Spleen (tissue), 11 donors: ENCODE measurements around the gene ELOB. TPM values are rescaled to one million over a fixed set of nuclear protein-coding genes. Genes with fewer than 3 reads are reported as not detected.
A peak's percentile ranks its signal among the peaks of the same experiment; 100 is the strongest.

Experiments
- DNase-seq: peaks from one replicate; pipeline ENCODE4 v3.0.0-alpha.2; 2020
- H3K27ac ChIP-seq, 8 donors: fragments of 200-600 bp; sonication (generic) in 7 of 8; 1 replicate in 4 of 8; 2 replicates in 4 of 8; pipeline versions ENCODE4 v1.5.0 to v1.8.0; 2016 to 2021; ENCODE audit warnings: inconsistent platforms in 4 of 8, mild to moderate bottlenecking in 4 of 8, moderate library complexity in 1 of 8
- H3K27me3 ChIP-seq, 7 donors: fragments of 200-600 bp; sonication (generic) in 6 of 7; replicated peaks in 1 of 7; 1 replicate in 4 of 7; 2 replicates in 3 of 7; pipeline versions ENCODE4 v1.5.0 to v1.8.0; 2016 to 2021; ENCODE audit warnings: inconsistent platforms in 3 of 7, mild to moderate bottlenecking in 1 of 7
- H3K36me3 ChIP-seq, 6 donors: fragments of 200-600 bp; sonication (generic) in 5 of 6; 1 replicate in 4 of 6; 2 replicates in 2 of 6; pipeline versions ENCODE4 v1.5.0 to v1.8.0; 2016 to 2021; ENCODE audit warnings: inconsistent platforms in 2 of 6
- H3K4me1 ChIP-seq, 6 donors: fragments of 200-600 bp; sonication (generic) in 5 of 6; 1 replicate in 3 of 6; 2 replicates in 3 of 6; pipeline versions ENCODE4 v1.5.0 to v1.8.0; 2016 to 2021; ENCODE audit warnings: inconsistent platforms in 3 of 6
- H3K4me3 ChIP-seq, 8 donors: fragments of 200-600 bp; sonication (generic) in 7 of 8; 1 replicate in 4 of 8; 2 replicates in 4 of 8; pipeline versions ENCODE4 v1.5.0 to v1.8.0; 2016 to 2021; ENCODE audit warnings: inconsistent platforms in 4 of 8, mild to moderate bottlenecking in 4 of 8, moderate library complexity in 2 of 8
- H3K9me3 ChIP-seq, 8 donors: fragments of 200-600 bp; sonication (generic) in 7 of 8; 1 replicate in 4 of 8; 2 replicates in 4 of 8; pipeline versions ENCODE4 v1.5.0 to v1.8.0; 2016 to 2021; ENCODE audit warnings: inconsistent platforms in 4 of 8
- POLR2A ChIP-seq, 3 donors: fragments of 450-650 bp; IDR thresholded peaks; one replicate each; pipeline ENCODE4 v1.5.1; 2017; ENCODE audit warnings: antibody characterized with exemption in 3 of 3, mild to moderate bottlenecking in 1 of 3
- POLR2AphosphoS5 ChIP-seq, 3 donors: sonication (generic); formaldehyde crosslinking; IDR thresholded peaks; one replicate each; pipeline ENCODE4 v1.5.1; 2017; ENCODE audit warnings: antibody characterized with exemption in 3 of 3
- WGBS, 5 donors: extraction: QIAGEN DNeasy Blood & Tissue Kit in 3 of 5; methylation state at CpG; one replicate each; pipeline versions ENCODE4 v1.1.5 to v1.1.7; 2013 to 2018; 5-methylcytosine and 5-hydroxymethylcytosine counted together
- intact Hi-C: fragments of 100-400 bp; cut with DNase I; formaldehyde crosslinking; loops from one replicate; pipeline ENCODE4 v1.15.0; 2023; ENCODE audit warnings: low total_unique reads
- polyA plus RNA-seq, 3 donors: library from polyadenylated mRNA; stranded (reverse); fragments of 200-250 nt; gene quantifications; one replicate each; pipeline ENCODE4 v1.2.1, GENCODE V29; 2013
- total RNA-seq, 7 donors: library from RNA; depleted of rRNA in 3 of 7; stranded (reverse); fragments of >200 nt in 3 of 7; fragmentation: NEBNext Ultra II Directional in 4 of 7; extraction: Animal tissue kit (Norgen Biotek cat#: 25700) in 4 of 7; gene quantifications; one replicate each; pipeline versions ENCODE4 v1.1.0 to v1.2.1, GENCODE V29; 2016 to 2021
- TF ChIP-seq, protein P1 (sequence below), 11 experiments: fragments of 200-600 bp in 7 of 11; fragments of 450-650 bp in 4 of 11; sonication (generic) in 4 of 11; IDR thresholded peaks in 8 of 11; conservative IDR thresholded peaks in 3 of 11; 1 replicate in 7 of 11; 2 replicates in 4 of 11; pipeline versions ENCODE4 v1.4.0 to v1.8.0; 2016 to 2021; ENCODE audit warnings: antibody characterized with exemption in 11 of 11, inconsistent platforms in 4 of 11, mild to moderate bottlenecking in 1 of 11
- donor health status: healthy with polysubstance abuse.
- donor health status: DM: no; HTN: no; CAD: no; lungs with moderate emphysema.
- donor health status: DM: no; HTN: no; CAD: no.
- donor health status: Bipolar disorder and iron deficiency.
- donor health status: healthy.
- donor health status: DM: no; HTN: no; CAD: no.
- donor health status: DM: yes; HTN: yes; CAD: no.

ELOB gene
- total and polyA plus RNA-seq, 10 donors = 128 to 467 (median 219) TPM

DNA sequence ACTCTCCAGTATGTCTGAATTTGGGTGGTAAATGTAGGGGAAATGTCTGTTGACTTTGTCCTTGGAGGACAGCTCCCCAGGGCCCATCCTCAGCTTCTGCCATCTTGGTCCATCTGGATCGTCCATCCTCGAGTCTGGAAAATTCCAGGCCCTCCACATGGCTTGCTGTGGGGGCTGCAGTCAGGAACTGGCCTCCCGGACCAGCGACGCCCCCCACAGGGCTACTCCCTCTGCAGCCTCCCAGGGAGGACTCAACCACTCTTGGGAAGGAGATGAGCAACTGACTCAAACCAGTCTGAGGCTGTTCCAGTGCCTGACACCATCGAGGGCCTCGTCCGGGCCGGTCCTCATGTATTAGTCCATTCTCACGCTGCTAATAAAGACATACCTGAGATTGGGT is 47.5 kb upstream of the ELOB start:
- H3K9me3 ChIP-seq = no peaks in the 10 kb centered on the region
- TF ChIP-seq, protein P1, sequence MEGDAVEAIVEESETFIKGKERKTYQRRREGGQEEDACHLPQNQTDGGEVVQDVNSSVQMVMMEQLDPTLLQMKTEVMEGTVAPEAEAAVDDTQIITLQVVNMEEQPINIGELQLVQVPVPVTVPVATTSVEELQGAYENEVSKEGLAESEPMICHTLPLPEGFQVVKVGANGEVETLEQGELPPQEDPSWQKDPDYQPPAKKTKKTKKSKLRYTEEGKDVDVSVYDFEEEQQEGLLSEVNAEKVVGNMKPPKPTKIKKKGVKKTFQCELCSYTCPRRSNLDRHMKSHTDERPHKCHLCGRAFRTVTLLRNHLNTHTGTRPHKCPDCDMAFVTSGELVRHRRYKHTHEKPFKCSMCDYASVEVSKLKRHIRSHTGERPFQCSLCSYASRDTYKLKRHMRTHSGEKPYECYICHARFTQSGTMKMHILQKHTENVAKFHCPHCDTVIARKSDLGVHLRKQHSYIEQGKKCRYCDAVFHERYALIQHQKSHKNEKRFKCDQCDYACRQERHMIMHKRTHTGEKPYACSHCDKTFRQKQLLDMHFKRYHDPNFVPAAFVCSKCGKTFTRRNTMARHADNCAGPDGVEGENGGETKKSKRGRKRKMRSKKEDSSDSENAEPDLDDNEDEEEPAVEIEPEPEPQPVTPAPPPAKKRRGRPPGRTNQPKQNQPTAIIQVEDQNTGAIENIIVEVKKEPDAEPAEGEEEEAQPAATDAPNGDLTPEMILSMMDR (IDR thresholded peaks at IDR 0.05 in 8 of 11, conservative IDR thresholded peaks at IDR 0.05 in 3 of 11) = no peak
- TF ChIP-seq POLR2AphosphoS5 (IDR thresholded peaks at IDR 0.05) (no peak), POLR2A (IDR thresholded peaks at IDR 0.05) (no peak)
- 74 to 95% (median 84%) methylated on average over 6 to 10 of the region's 10 CpGs for WGBS, 5 donors

DNA sequence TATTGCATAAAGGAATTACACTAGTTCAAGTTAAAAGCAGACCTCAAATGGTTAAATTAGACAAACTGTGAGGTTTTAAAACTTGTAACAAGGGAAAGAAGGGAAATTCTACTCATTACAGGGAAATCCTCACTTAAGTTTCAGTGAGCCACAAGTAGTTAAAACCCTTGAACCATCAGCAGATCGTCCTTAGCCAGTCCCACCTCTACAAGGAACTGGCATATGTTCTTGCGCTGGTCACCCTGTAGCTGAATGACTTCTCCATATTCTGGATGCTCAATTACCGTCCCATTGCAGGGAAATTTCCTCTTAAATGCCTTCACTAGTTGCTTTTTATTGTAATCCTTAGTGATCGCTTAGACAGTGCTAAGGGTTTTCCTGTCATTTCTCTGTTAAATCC is 45.4 kb upstream of the ELOB start:
- Histone ChIP-seq H3K27me3 (peaks cover 0 to 38% (median 0%) of the 10 kb centered on the region in 7 donors), H3K27ac (no peak overlapping the region), H3K36me3 (no peaks in the 10 kb centered on the region), H3K9me3 (no peaks in the 10 kb centered on the region), H3K4me3 (no peak overlapping the region), H3K4me1 (peaks cover 0 to 7% (median 0%) of the 10 kb centered on the region in 6 donors)
- intact Hi-C loops = no loop called here
- 50 to 69% (median 62%) methylated on average over 4 of the region's 4 CpGs for WGBS, 5 donors
- DNase-seq = no peak
- TF ChIP-seq POLR2A (IDR thresholded peaks at IDR 0.05) (no peak), POLR2AphosphoS5 (IDR thresholded peaks at IDR 0.05) (no peak)
- TF ChIP-seq, protein P1 (IDR thresholded peaks at IDR 0.05 in 8 of 11, conservative IDR thresholded peaks at IDR 0.05 in 3 of 11) = no peak

More for the DNA sequence above, 47.5 kb upstream of the ELOB start:
- H3K36me3 ChIP-seq = no peaks in the 10 kb centered on the region
- H3K27ac ChIP-seq = no peak overlapping the region
- H3K4me3 ChIP-seq = no peak overlapping the region
- peak; percentile 36 for DNase-seq
- H3K27me3 ChIP-seq = peaks cover 0 to 31% (median 0%) of the 10 kb centered on the region in 7 donors
- H3K4me1 ChIP-seq = peaks cover 0 to 16% (median 3%) of the 10 kb centered on the region in 6 donors
- intact Hi-C loops = no loop called here

DNA sequence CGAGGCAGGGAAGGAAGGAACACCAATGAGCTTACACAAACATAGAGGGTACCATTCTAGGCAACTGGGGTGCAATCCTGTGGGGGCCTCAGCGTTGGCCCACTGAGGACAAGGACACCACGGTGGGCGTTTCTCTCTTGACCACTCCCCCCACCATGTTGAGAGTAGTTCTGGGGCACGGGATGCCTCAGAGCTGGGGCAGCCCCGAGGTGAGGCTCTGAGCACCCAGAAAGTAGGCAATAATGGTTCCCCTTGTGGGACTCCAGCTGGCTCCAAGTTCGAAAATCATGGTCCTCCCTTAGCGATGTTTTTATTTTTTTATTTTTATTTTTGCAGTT is 45.0 kb upstream of the ELOB start:
- peaks cover 0 to 41% (median 0%) of the 10 kb centered on the region in 7 donors for H3K27me3 ChIP-seq
- TF ChIP-seq, protein P1 (IDR thresholded peaks at IDR 0.05 in 8 of 11, conservative IDR thresholded peaks at IDR 0.05 in 3 of 11) = no peak
- no peak for TF ChIP-seq POLR2AphosphoS5 (IDR thresholded peaks at IDR 0.05)
- no peak for TF ChIP-seq POLR2A (IDR thresholded peaks at IDR 0.05)
- no peaks in the 10 kb centered on the region for H3K36me3 ChIP-seq
- peaks cover 0 to 10% (median 0%) of the 10 kb centered on the region in 6 donors for H3K4me1 ChIP-seq
- no peak overlapping the region for H3K27ac ChIP-seq
- 74 to 78% (median 77%) methylated on average over 8 of the region's 8 CpGs for WGBS, 5 donors
- no peaks in the 10 kb centered on the region for H3K9me3 ChIP-seq
- DNase-seq = peak; percentile 17
- intact Hi-C loops = no loop called here
- H3K4me3 ChIP-seq = no peak overlapping the region

DNA sequence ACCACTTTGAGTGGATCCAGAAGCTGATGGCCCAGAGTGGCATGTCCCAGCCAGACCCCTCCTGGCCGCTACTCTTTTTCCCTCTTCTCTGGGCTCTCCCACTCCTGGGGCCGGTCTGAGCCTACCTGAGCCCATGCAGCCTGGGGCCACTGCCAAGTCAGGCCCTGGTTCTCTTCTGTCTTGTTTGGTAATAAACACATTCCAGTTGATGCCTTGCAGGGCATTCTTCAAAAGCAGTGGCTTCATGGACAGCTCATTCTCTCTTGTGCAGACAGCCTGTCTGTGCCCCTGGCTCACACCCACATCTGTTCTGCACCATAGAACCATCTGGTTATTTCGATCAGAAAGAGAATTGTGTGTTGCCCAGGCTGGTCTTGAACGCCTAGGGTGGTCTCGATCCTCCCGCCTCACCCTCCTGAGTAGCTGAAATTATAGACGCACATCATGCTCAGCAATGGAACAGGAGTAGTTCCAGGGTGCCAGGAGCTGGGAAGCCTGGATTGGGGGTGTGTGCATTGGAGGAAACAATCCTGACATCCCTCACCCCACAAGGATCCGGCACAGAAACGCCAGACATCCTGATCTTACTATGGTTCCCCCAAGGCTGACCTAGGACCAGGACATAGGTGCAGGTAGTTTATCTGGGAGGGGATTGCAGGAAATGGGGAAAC is 44.5 kb upstream of the ELOB start:
- 74 to 87% (median 83%) methylated on average over 9 of the region's 9 CpGs for WGBS, 5 donors
- intact Hi-C loops = no loop called here

More for the DNA sequence above, 44.5 kb upstream of the ELOB start:
- peaks cover 0 to 41% (median 0%) of the 10 kb centered on the region in 7 donors for H3K27me3 ChIP-seq
- no peak overlapping the region for H3K27ac ChIP-seq
- H3K4me3 ChIP-seq = no peak overlapping the region
- H3K4me1 ChIP-seq = peaks cover 0 to 10% (median 0%) of the 10 kb centered on the region in 6 donors
- no peaks in the 10 kb centered on the region for H3K36me3 ChIP-seq
- H3K9me3 ChIP-seq = no peaks in the 10 kb centered on the region
- TF ChIP-seq POLR2A (IDR thresholded peaks at IDR 0.05) = no peak
- no peak for TF ChIP-seq POLR2AphosphoS5 (IDR thresholded peaks at IDR 0.05)
- TF ChIP-seq, protein P1 (IDR thresholded peaks at IDR 0.05 in 8 of 11, conservative IDR thresholded peaks at IDR 0.05 in 3 of 11) = no peak
- no peak for DNase-seq
